ENCODE data around the gene ASIC4. TPM values are rescaled to one million over a fixed set of nuclear protein-coding genes. Genes with fewer than 3 reads are reported as not detected.

Gene ASIC4
- total and polyA plus RNA-seq, 2 of the 8 experiments (the other 6 are each of a cell fraction or from before 2014, with no cell fraction given) = 0.12 to 0.22 TPM

GRCh38 chr2:219465659-219466561 lies 48.4 kb upstream of the ASIC4 start:
- Histone ChIP-seq H3K18ac (ENCODE audit: extremely low read depth, low read length) (no peak overlapping the region), H3K9ac (replicated peaks in 1 of 4; ENCODE audit: extremely low read depth in 1 of 4, low read depth in 3 of 4, low read length in 3 of 4) (no peak overlapping the region)
- no peak for FAIRE-seq

More at GRCh38 chr2:219465659-219466561, 48.4 kb upstream of the ASIC4 start:
- Histone ChIP-seq H3K27ac (ENCODE audit: low read depth, low read length) (no peak overlapping the region), H3K23ac (ENCODE audit: insufficient read length) (no peak overlapping the region), H3K4me2 (ENCODE audit: insufficient read depth in 1 of 2, low read depth in 2 of 2, low read length in 2 of 2) (no peak overlapping the region), H3K79me2 (ENCODE audit: control insufficient read depth in 1 of 2, insufficient read depth in 2 of 2, low read length in 2 of 2) (no peaks in the 10 kb centered on the region), H3K4me3 (ENCODE audit: extremely low read depth in 1 of 4, insufficient read depth in 2 of 4, low read depth in 3 of 4, low read length in 4 of 4) (no peak overlapping the region), H2AFZ (ENCODE audit: low read length) (no peak overlapping the region), H2BK5ac (ENCODE audit: low read depth, low read length) (peak overlapping the region; percentile 47; the same call in 1 of the 2 replicates), H2BK120ac (replicated peaks; ENCODE audit: low read depth, low read length) (no peak overlapping the region), H2BK15ac (ENCODE audit: low read length) (no peak overlapping the region), H3K9me3 (ENCODE audit: insufficient read depth in 2 of 2, low read depth in 1 of 2, low read length in 1 of 2) (no peaks in the 10 kb centered on the region), H3K36me3 (ENCODE audit: control insufficient read depth in 2 of 4, insufficient read depth in 4 of 4, low read length in 3 of 4) (peaks cover 0 to 6% (median under 1%) of the 10 kb centered on the region in 4 experiments; a peak in 1 of 8 replicates), H3K27me3 (replicated peaks in 1 of 4; ENCODE audit: control insufficient read depth in 3 of 4, extremely low read depth in 1 of 4, insufficient read depth in 3 of 4, low read length in 3 of 4) (no peaks in the 10 kb centered on the region), H3K14ac (ENCODE audit: insufficient read length) (no peak overlapping the region), H2AK5ac (ENCODE audit: low read depth, low read length) (no peak overlapping the region), H4K20me1 (replicated peaks in 1 of 2; ENCODE audit: control insufficient read depth in 1 of 2, insufficient read depth in 2 of 2, low read length in 2 of 2) (peaks cover 0 to 3% of the 10 kb centered on the region in 2 experiments), H3K56ac (replicated peaks; ENCODE audit: insufficient read length, low read depth, low read length) (no peak overlapping the region), H4K8ac (ENCODE audit: extremely low read depth, insufficient read depth, low read length) (no peak overlapping the region), H4K91ac (replicated peaks; ENCODE audit: insufficient read length, low read length) (no peak overlapping the region), H3K23me2 (ENCODE audit: low read depth, low read length) (no peaks in the 10 kb centered on the region; the same call in 1 of the 2 replicates), H3K79me1 (ENCODE audit: low read depth, low read length) (no peaks in the 10 kb centered on the region), H3K4me1 (replicated peaks in 1 of 4; ENCODE audit: control insufficient read depth in 3 of 4, insufficient read depth in 4 of 4, low read length in 3 of 4) (peaks cover 6 to 9% (median 8%) of the 10 kb centered on the region in 4 experiments), H2BK20ac (ENCODE audit: low read length) (no peak overlapping the region), H2BK12ac (ENCODE audit: low read depth, low read length) (no peak overlapping the region), H3K4ac (replicated peaks; ENCODE audit: insufficient read length, low read depth, low read length) (no peak overlapping the region), H4K5ac (ENCODE audit: insufficient read length, low read depth, low read length) (no peak overlapping the region)
- DNase-seq (ENCODE audit: low read depth in 1 of 2, low spot score in 2 of 2) = no peak
- CTCF ChIA-PET (ENCODE audit: partially characterized antibody) = interaction anchor here (1.0 to 113.1 kb wide), 4 partner anchors 8 to 346 kb away, joined by 4 to 7248 read pairs (median 3648); partner anchors contain the start of genes ASIC4, CHPF, DES and GMPPA
- TF ChIP-seq SP2 (IDR thresholded peaks at IDR 0.05; ENCODE audit: low read length) (no peak), CBX5 (IDR thresholded peaks at IDR 0.05; ENCODE audit: low read depth, low read length) (no peak), KDM4A (IDR thresholded peaks at IDR 0.05; ENCODE audit: low read depth, low read length, severe bottlenecking) (no peak), KDM5A (IDR thresholded peaks at IDR 0.05; ENCODE audit: low read length) (no peak)
- POLR2A ChIA-PET (ENCODE audit: partially characterized antibody) = interaction anchor here (0.6 to 2.1 kb wide), 2 partner anchors 11 to 36 kb away, joined by 3 to 5 read pairs; no protein-coding TSS in a partner anchor
- 88% methylated on average over 38 of the region's 47 CpGs; no CpG with 5 or more reads in 1 of the 2 experiments for WGBS, 2 experiments (ENCODE audit: extremely low coverage in 1 of 2, insufficient coverage in 1 of 2, insufficient read length in 1 of 2, insufficient replicate concordance in 2 of 2, low coverage in 1 of 2, low lambda C conversion rate in 2 of 2, missing lambda C conversion rate in 1 of 2)
